H9 (cell line): ENCODE results near the gene SARNP. TPM values are rescaled to one million over a fixed set of nuclear protein-coding genes. Genes with fewer than 3 reads are reported as not detected.
"Not testable (repeated sequence)": the region's sequence is repeated elsewhere in the genome, so short reads cannot be mapped to it uniquely, and the experiment has no call there.

Source experiments
- DNase-seq: peaks from one replicate; pipeline ENCODE4 v3.0.0-alpha.2; 2017
- H2AFZ ChIP-seq: one replicate; pipeline ENCODE4 v1.6.1; 2013; ENCODE audit warnings: mild to moderate bottlenecking, low read length, control low read depth, moderate library complexity
- H2AK5ac ChIP-seq: 2 replicates; pipeline ENCODE4 v1.6.1; 2013; ENCODE audit warnings: low read length, control low read depth, mixed read lengths; ENCODE audit not compliant: insufficient read length
- H2BK120ac ChIP-seq: one replicate; pipeline ENCODE4 v1.6.1; 2013; ENCODE audit warnings: low read depth, mild to moderate bottlenecking, low read length, control low read depth, inconsistent platforms; ENCODE audit not compliant: poor library complexity, severe bottlenecking
- H2BK12ac ChIP-seq: 2 replicates; pipeline ENCODE4 v1.6.1; 2013; ENCODE audit warnings: low read length, control low read depth, mixed read lengths, low read depth; ENCODE audit not compliant: insufficient read length
- H2BK15ac ChIP-seq: 2 replicates; pipeline ENCODE4 v1.6.1; 2013; ENCODE audit warnings: low read depth, low read length, control low read depth
- H2BK20ac ChIP-seq: one replicate; pipeline ENCODE4 v1.6.1; 2013; ENCODE audit warnings: low read depth, mild to moderate bottlenecking, low read length, control low read depth, inconsistent platforms; ENCODE audit not compliant: poor library complexity, severe bottlenecking
- H2BK5ac ChIP-seq: 2 replicates; pipeline ENCODE4 v1.6.1; 2013; ENCODE audit warnings: low read length, control low read depth, mixed read lengths; ENCODE audit not compliant: insufficient read length
- H3K14ac ChIP-seq: 2 replicates; pipeline ENCODE4 v1.6.1; 2013; ENCODE audit warnings: low read length, control low read depth; ENCODE audit not compliant: insufficient read depth
- H3K18ac ChIP-seq: 2 replicates; pipeline ENCODE4 v1.6.1; 2013; ENCODE audit warnings: low read depth, mild to moderate bottlenecking, mixed read lengths, low read length, control low read depth; ENCODE audit not compliant: insufficient read length
- H3K23ac ChIP-seq: 2 replicates; pipeline ENCODE4 v1.6.1; 2013; ENCODE audit warnings: low read length, control low read depth, mixed read lengths, low read depth; ENCODE audit not compliant: insufficient read length
- H3K23me2 ChIP-seq: 2 replicates; pipeline ENCODE4 v1.6.1; 2013; ENCODE audit warnings: low read depth, mild to moderate bottlenecking, mixed read lengths, low read length, control low read depth; ENCODE audit not compliant: insufficient read length, poor library complexity, severe bottlenecking
- H3K27ac ChIP-seq: 2 replicates; pipeline ENCODE4 v1.5.1; 2013; ENCODE audit warnings: low read length, control low read depth, mixed read lengths, low read depth; ENCODE audit not compliant: insufficient read length
- H3K27me3 ChIP-seq: 2 replicates; pipeline ENCODE4 v1.6.1; 2013; ENCODE audit warnings: low read length, control low read depth, inconsistent platforms; ENCODE audit not compliant: insufficient read depth
- H3K4ac ChIP-seq: 2 replicates; pipeline ENCODE4 v1.6.1; 2013; ENCODE audit warnings: low read depth, mild to moderate bottlenecking, control low read depth, inconsistent platforms, low read length, moderate library complexity
- H3K4me1 ChIP-seq: 2 replicates; pipeline ENCODE4 v1.6.1; 2013; ENCODE audit warnings: low read length, control low read depth, inconsistent platforms; ENCODE audit not compliant: insufficient read depth
- H3K4me2 ChIP-seq: 2 replicates; pipeline ENCODE4 v1.6.1; 2013; ENCODE audit warnings: low read length, control low read depth, mixed read lengths; ENCODE audit not compliant: insufficient read length, insufficient read depth
- H3K56ac ChIP-seq: 2 replicates; pipeline ENCODE4 v1.6.1; 2013; ENCODE audit warnings: low read depth, mild to moderate bottlenecking, mixed read lengths, low read length, control low read depth; ENCODE audit not compliant: insufficient read length
- H3K79me1 ChIP-seq: 2 replicates; pipeline ENCODE4 v1.6.1; 2013; ENCODE audit warnings: low read depth, mild to moderate bottlenecking, moderate library complexity, low read length, control low read depth, inconsistent platforms; ENCODE audit not compliant: insufficient read depth, poor library complexity, severe bottlenecking
- H3K79me2 ChIP-seq: 2 replicates; pipeline ENCODE4 v1.6.1; 2013; ENCODE audit warnings: low read length, control low read depth, inconsistent platforms; ENCODE audit not compliant: insufficient read depth
- H3K9ac ChIP-seq: 2 replicates; pipeline ENCODE4 v1.6.1; 2013; ENCODE audit warnings: low read length, control low read depth, mixed read lengths; ENCODE audit not compliant: insufficient read length; ENCODE audit errors: extremely low read depth
- H3K9me3 ChIP-seq: one replicate; pipeline ENCODE4 v1.6.1; 2013; ENCODE audit warnings: low read depth, low read length, inconsistent platforms; ENCODE audit not compliant: control insufficient read depth
- H3T11ph ChIP-seq: one replicate; pipeline ENCODE4 v1.6.1; 2013; ENCODE audit warnings: mild to moderate bottlenecking, low read length, control low read depth, inconsistent platforms
- H4K20me1 ChIP-seq: one replicate; pipeline ENCODE4 v1.6.1; 2013; ENCODE audit not compliant: control insufficient read depth, insufficient read length, insufficient read depth
- H4K5ac ChIP-seq: 2 replicates; pipeline ENCODE4 v1.6.1; 2013; ENCODE audit warnings: low read depth, mild to moderate bottlenecking, mixed read lengths, low read length, control low read depth; ENCODE audit not compliant: insufficient read length
- H4K8ac ChIP-seq: replicated peaks from 2 replicates; pipeline ENCODE4 v1.6.1; 2013; ENCODE audit warnings: low read length, control low read depth, mixed read lengths, low read depth; ENCODE audit not compliant: insufficient read length
- H4K91ac ChIP-seq: 2 replicates; pipeline ENCODE4 v1.6.1; 2013; ENCODE audit warnings: low read depth, mild to moderate bottlenecking, moderate library complexity, mixed read lengths, low read length, control low read depth; ENCODE audit not compliant: insufficient read length
- H3K27ac Mint-ChIP-seq, 3 experiments: 2 replicates in 2 of 3; 3 replicates in 1 of 3; pipeline ENCODE4 v1.8.0; 2020 to 2021; ENCODE audit warnings: mixed read lengths in 3 of 3, mild to moderate bottlenecking in 1 of 3, moderate library complexity in 1 of 3
- H3K27me3 Mint-ChIP-seq: 2 replicates; pipeline ENCODE4 v1.8.0; 2021; ENCODE audit warnings: low read depth, mild to moderate bottlenecking, moderate library complexity, mixed read lengths
- H3K36me3 Mint-ChIP-seq, 3 experiments: 2 replicates in 2 of 3; 3 replicates in 1 of 3; pipeline ENCODE4 v1.8.0; 2020 to 2021; ENCODE audit warnings: low read depth in 3 of 3, mixed read lengths in 3 of 3; ENCODE audit not compliant: insufficient read depth in 1 of 3
- H3K4me1 Mint-ChIP-seq, 2 experiments: 2 replicates each; pipeline ENCODE4 v1.8.0; 2020; ENCODE audit warnings: mixed read lengths in 2 of 2
- H3K4me3 Mint-ChIP-seq, 2 experiments: 2 replicates in 1 of 2; 3 replicates in 1 of 2; pipeline ENCODE4 v1.8.0; 2020 to 2021; ENCODE audit warnings: mild to moderate bottlenecking in 2 of 2, mixed read lengths in 2 of 2, moderate library complexity in 1 of 2
- H3K9me3 Mint-ChIP-seq, 2 experiments: 2 replicates in 1 of 2; 3 replicates in 1 of 2; pipeline ENCODE4 v1.8.0; 2020; ENCODE audit warnings: mild to moderate bottlenecking in 2 of 2, mixed read lengths in 2 of 2, moderate library complexity in 1 of 2
- whole genome bisulfite sequencing: extraction: QIAGEN DNeasy Blood & Tissue Kit; methylation state at CpG from one replicate; pipeline ENCODE4 v1.1.7; 2013; ENCODE audit warnings: missing lambda C conversion rate, low lambda C conversion rate, mixed read lengths; ENCODE audit not compliant: insufficient read length; ENCODE audit errors: extremely low coverage; 5-methylcytosine and 5-hydroxymethylcytosine counted together
- total RNA-seq: library from RNA; stranded (reverse); gene quantifications from 2 replicates; pipeline ENCODE4 v1.2.1, GENCODE V29; 2021
- TF ChIP-seq, protein P1 (sequence below): fragments of 200-600 bp; sonication (generic); conservative IDR thresholded peaks from 3 replicates; pipeline ENCODE4 v1.8.0; 2021; ENCODE audit warnings: antibody characterized with exemption, mild to moderate bottlenecking

The SARNP gene
- total RNA-seq, 1 experiment from 2014 or later = 127 TPM

DNA sequence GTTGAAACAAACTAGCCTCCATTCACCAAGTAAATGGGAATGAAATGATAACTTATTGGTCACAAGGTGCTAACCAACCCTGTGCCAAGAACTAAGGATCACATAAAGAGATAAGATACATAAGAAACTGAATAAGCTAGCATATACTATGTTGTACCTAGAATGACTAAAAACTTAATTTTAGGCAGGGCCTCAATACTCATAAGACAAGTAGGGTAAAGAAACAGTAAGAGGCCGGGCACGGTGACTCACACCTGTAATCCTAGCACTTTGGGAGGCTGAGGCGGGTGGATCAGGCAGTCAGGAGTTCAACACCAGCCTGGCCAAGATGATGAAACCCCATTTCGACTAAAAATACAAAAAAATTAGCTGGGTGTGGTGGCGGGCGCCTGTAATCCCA, 56.9 kb downstream of the SARNP start:
- H3T11ph ChIP-seq = no peak overlapping the region
- H4K91ac ChIP-seq = no peak overlapping the region
- H4K20me1 ChIP-seq = no peaks in the 10 kb centered on the region
- H4K5ac ChIP-seq = no peak overlapping the region
- H3K9me3 ChIP-seq = no peaks in the 10 kb centered on the region
- H3K4ac ChIP-seq = no peak overlapping the region
- H3K9ac ChIP-seq = no peak overlapping the region
- no peaks in the 10 kb centered on the region; a peak in 1 of 5 replicates for H3K9me3 Mint-ChIP-seq
- H3K4me1 Mint-ChIP-seq = peaks cover 10 to 20% of the 10 kb centered on the region in 2 experiments
- no peak overlapping the region for H3K18ac ChIP-seq
- H3K27ac Mint-ChIP-seq = no peak overlapping the region
- no peaks in the 10 kb centered on the region for H3K23me2 ChIP-seq
- no peaks in the 10 kb centered on the region for H3K27me3 Mint-ChIP-seq
- H3K4me3 Mint-ChIP-seq = no peak overlapping the region
- H2BK120ac ChIP-seq = no peak overlapping the region
- no peaks in the 10 kb centered on the region for H3K79me2 ChIP-seq
- H3K27ac ChIP-seq = no peak overlapping the region
- no peak overlapping the region for H3K4me2 ChIP-seq
- WGBS = no CpG with 5 or more reads among the region's 6 CpGs
- no peak overlapping the region for H2BK12ac ChIP-seq
- no peak overlapping the region for H3K56ac ChIP-seq
- H2BK5ac ChIP-seq = no peak overlapping the region
- no peak overlapping the region for H3K14ac ChIP-seq
- H2BK15ac ChIP-seq = no peak overlapping the region
- H2AFZ ChIP-seq = no peak overlapping the region
- H2BK20ac ChIP-seq = no peak overlapping the region
- no peaks in the 10 kb centered on the region for H3K79me1 ChIP-seq
- no peaks in the 10 kb centered on the region for H3K4me1 ChIP-seq
- H4K8ac ChIP-seq = no peak overlapping the region
- H3K23ac ChIP-seq = no peak overlapping the region
- H3K36me3 Mint-ChIP-seq = peaks cover 37 to 72% (median 56%) of the 10 kb centered on the region in 3 experiments
- H3K27me3 ChIP-seq = no peaks in the 10 kb centered on the region
- TF ChIP-seq, protein P1, sequence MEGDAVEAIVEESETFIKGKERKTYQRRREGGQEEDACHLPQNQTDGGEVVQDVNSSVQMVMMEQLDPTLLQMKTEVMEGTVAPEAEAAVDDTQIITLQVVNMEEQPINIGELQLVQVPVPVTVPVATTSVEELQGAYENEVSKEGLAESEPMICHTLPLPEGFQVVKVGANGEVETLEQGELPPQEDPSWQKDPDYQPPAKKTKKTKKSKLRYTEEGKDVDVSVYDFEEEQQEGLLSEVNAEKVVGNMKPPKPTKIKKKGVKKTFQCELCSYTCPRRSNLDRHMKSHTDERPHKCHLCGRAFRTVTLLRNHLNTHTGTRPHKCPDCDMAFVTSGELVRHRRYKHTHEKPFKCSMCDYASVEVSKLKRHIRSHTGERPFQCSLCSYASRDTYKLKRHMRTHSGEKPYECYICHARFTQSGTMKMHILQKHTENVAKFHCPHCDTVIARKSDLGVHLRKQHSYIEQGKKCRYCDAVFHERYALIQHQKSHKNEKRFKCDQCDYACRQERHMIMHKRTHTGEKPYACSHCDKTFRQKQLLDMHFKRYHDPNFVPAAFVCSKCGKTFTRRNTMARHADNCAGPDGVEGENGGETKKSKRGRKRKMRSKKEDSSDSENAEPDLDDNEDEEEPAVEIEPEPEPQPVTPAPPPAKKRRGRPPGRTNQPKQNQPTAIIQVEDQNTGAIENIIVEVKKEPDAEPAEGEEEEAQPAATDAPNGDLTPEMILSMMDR = no peak
- H2AK5ac ChIP-seq = no peak overlapping the region
- no peak for DNase-seq

DNA sequence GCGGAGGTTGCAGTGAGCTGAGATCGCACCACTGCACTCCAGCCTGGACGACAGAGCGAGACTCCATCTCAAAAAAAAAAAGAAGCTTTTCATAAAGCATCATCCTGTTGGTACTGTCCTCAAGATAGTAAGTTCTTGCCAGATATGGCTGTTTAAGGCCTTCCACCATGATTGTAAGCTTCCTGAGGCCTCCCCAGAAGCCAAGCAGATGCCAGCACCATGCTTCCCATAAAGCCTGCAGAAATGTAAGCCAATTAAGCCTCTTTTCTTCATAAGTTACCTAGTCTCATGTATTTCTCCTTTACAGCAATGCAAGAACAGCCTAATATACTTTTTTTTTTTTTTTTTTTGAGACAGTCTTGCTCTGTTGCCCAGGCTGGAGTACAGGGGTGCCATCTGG, 58.9 kb downstream of the SARNP start:
- H3K27ac ChIP-seq, H2BK120ac ChIP-seq, DNase-seq, H4K91ac ChIP-seq, H3K9me3 ChIP-seq, H2AK5ac ChIP-seq, H4K20me1 ChIP-seq, H2BK20ac ChIP-seq, H2BK12ac ChIP-seq, H3K23ac ChIP-seq, H4K8ac ChIP-seq, H3K56ac ChIP-seq, H3K79me1 ChIP-seq, H3K4me1 ChIP-seq, H3T11ph ChIP-seq, H3K27ac Mint-ChIP-seq, H3K18ac ChIP-seq, H3K27me3 Mint-ChIP-seq, H3K23me2 ChIP-seq, H3K79me2 ChIP-seq, H3K9me3 Mint-ChIP-seq, H2BK5ac ChIP-seq, H3K4me2 ChIP-seq, H3K4me3 Mint-ChIP-seq, H3K9ac ChIP-seq, H2AFZ ChIP-seq, H3K27me3 ChIP-seq, H3K4ac ChIP-seq, H3K14ac ChIP-seq, H4K5ac ChIP-seq, H2BK15ac ChIP-seq: not testable (repeated sequence)
- no CpG with 5 or more reads among the region's 4 CpGs for WGBS
- H3K4me1 Mint-ChIP-seq = peaks cover 18 to 30% of the 10 kb centered on the region in 2 experiments
- H3K36me3 Mint-ChIP-seq = peaks cover 36 to 74% (median 56%) of the 10 kb centered on the region in 3 experiments
